HepG2 (cell line): ENCODE measurements around the gene BRD2. TPM values are rescaled to one million over a fixed set of nuclear protein-coding genes. Genes with fewer than 3 reads are reported as not detected.

Source experiments
- ARNT2 ChIP-seq: sonication (generic); formaldehyde crosslinking; IDR thresholded peaks from 2 replicates; pipeline ENCODE4 v1.8.0; 2022; ENCODE audit warnings: mild to moderate bottlenecking, low read depth, missing genetic modification reagents, moderate library complexity
- SAP130 ChIP-seq: IDR thresholded peaks from 2 replicates; pipeline ENCODE4 v1.6.1; 2016; ENCODE audit warnings: low read depth
- ZNF333 ChIP-seq: sonication (generic); formaldehyde crosslinking; IDR thresholded peaks from 2 replicates; pipeline ENCODE4 v1.4.0; 2020; ENCODE audit warnings: mild to moderate bottlenecking, missing genetic modification reagents, borderline replicate concordance
- ZNF354B ChIP-seq: sonication (generic); formaldehyde crosslinking; IDR thresholded peaks from 2 replicates; pipeline ENCODE4 v1.8.0; 2022; ENCODE audit warnings: mild to moderate bottlenecking, missing genetic modification reagents
- ZNF543 ChIP-seq: sonication (generic); formaldehyde crosslinking; IDR thresholded peaks from 2 replicates; pipeline ENCODE4 v1.4.0; 2020; ENCODE audit warnings: mild to moderate bottlenecking, missing genetic modification reagents
- ZNF605 ChIP-seq: sonication (generic); formaldehyde crosslinking; IDR thresholded peaks from 2 replicates; pipeline ENCODE4 v1.8.0; 2022; ENCODE audit warnings: mild to moderate bottlenecking, missing genetic modification reagents
- ZNF629 ChIP-seq: sonication (generic); formaldehyde crosslinking; conservative IDR thresholded peaks from 2 replicates; pipeline ENCODE4 v1.5.0; 2020; ENCODE audit warnings: missing genetic modification reagents
- ZNF749 ChIP-seq: sonication (generic); formaldehyde crosslinking; IDR thresholded peaks from 2 replicates; pipeline ENCODE4 v1.8.0; 2022; ENCODE audit warnings: mild to moderate bottlenecking, missing genetic modification reagents, moderate library complexity, borderline replicate concordance
- polyA plus RNA-seq, 8 experiments: library from polyadenylated mRNA; depleted of rRNA in 3 of 8; stranded (reverse) in 7 of 8; unstranded in 1 of 8; fragments of >200 nt; fragmentation: Illumina TruSeq in 4 of 8; extraction: Trizol in 4 of 8; gene quantifications; 2 replicates each; pipeline versions ENCODE4 v1.2.1 to v1.2.3, GENCODE V29; 2011 to 2016; ENCODE audit warnings: low read depth in 4 of 8, missing spikeins in 1 of 8, mixed read lengths in 1 of 8; ENCODE audit not compliant: insufficient read depth in 1 of 8
- total RNA-seq, 5 experiments: library from RNA; depleted of rRNA; stranded (reverse); fragments of >200 nt; fragmentation: Illumina TruSeq; extraction: Trizol; gene quantifications; 2 replicates each; pipeline ENCODE4 v1.2.3, GENCODE V29; 2016; ENCODE audit warnings: low read depth in 1 of 5
- TF ChIP-seq, protein P1 (sequence below): IDR thresholded peaks from 2 replicates; pipeline ENCODE4 v1.6.1; 2016; ENCODE audit warnings: low read depth, control low read depth
- TF ChIP-seq, protein P2 (sequence below): IDR thresholded peaks from 2 replicates; pipeline ENCODE4 v1.6.1; 2016; ENCODE audit warnings: low read depth, missing genetic modification reagents, missing compliant biosample characterization
- TF ChIP-seq, protein P3 (sequence below): sonication (generic); formaldehyde crosslinking; IDR thresholded peaks from 2 replicates; pipeline ENCODE4 v1.9.0; 2022; ENCODE audit warnings: missing genetic modification reagents, mild to moderate bottlenecking, borderline replicate concordance
- TF ChIP-seq, protein P4 (sequence below): IDR thresholded peaks from 2 replicates; pipeline ENCODE4 v1.6.1; 2012; ENCODE audit warnings: low read length, improper control_type of control experiment
- TF ChIP-seq, protein P5 (sequence below): IDR thresholded peaks from 2 replicates; pipeline ENCODE4 v1.6.1; 2016; ENCODE audit warnings: missing compliant biosample characterization, missing genetic modification reagents, borderline replicate concordance

The BRD2 gene
- total and polyA plus RNA-seq, 2 of the 13 experiments (the other 11 are each of a cell fraction or from before 2014, with no cell fraction given), result 143 to 202 TPM

DNA sequence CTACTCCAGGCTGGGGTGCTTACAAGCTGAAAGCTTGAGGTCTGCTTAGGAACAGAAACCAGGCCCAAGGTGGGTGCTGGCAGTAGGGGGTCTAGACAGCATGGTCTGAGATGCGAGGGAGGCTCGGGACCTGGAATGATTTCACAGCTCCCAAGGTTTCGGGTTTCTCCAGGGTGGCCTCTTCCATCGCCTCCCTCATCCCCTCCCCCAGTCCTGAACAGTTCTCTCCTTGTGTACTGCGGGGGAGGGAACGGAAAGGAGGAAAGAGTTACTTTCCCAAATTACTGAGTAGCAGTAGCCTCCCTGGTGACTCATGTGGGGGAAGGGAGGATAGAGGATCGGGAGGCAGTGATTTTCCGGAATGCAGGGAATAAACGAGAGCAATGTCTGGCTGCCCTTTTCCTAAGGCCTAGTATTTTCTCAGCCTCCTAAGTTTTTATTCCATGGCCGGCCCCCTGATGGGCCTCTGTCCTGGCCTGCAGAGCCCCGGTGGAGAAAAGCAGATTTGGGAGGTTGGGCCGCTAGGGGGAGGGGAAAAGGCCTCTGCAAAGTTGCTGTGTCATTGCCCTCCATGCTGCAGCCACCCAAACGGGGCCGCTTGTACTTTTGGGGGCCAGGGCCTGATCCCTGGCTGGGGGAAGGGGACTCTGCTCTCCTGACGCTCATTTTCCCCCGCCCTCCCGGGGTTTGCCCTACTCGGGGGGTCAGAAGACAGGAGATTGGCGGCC is 1.5 kb downstream of the BRD2 start (continued):
- TF ChIP-seq ZNF354B (CRISPR knock-in tag) (0 out of 2 replicates have a peak, but pooled peaks have one; percentile 27), SAP130 (CRISPR knock-in tag) (no peak; the same call in none of the 2 replicates), ARNT2 (CRISPR knock-in tag) (peak; percentile 64), ZNF543 (CRISPR knock-in tag) (0 out of 2 replicates have a peak, but pooled peaks have one; percentile 46), ZNF333 (CRISPR knock-in tag) (no peak; the same call in 1 of the 2 replicates), ZNF629 (0 out of 2 replicates have a peak, but pooled peaks have one; percentile 39), ZNF749 (CRISPR knock-in tag) (0 out of 2 replicates have a peak, but pooled peaks have one; percentile 60), ZNF605 (CRISPR knock-in tag) (peak; percentile 85; the same call in 1 of the 2 replicates)
- TF ChIP-seq, protein P1, sequence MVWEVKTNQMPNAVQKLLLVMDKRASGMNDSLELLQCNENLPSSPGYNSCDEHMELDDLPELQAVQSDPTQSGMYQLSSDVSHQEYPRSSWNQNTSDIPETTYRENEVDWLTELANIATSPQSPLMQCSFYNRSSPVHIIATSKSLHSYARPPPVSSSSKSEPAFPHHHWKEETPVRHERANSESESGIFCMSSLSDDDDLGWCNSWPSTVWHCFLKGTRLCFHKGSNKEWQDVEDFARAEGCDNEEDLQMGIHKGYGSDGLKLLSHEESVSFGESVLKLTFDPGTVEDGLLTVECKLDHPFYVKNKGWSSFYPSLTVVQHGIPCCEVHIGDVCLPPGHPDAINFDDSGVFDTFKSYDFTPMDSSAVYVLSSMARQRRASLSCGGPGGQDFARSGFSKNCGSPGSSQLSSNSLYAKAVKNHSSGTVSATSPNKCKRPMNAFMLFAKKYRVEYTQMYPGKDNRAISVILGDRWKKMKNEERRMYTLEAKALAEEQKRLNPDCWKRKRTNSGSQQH (CRISPR knock-in tag), result no peak
- TF ChIP-seq, protein P2, sequence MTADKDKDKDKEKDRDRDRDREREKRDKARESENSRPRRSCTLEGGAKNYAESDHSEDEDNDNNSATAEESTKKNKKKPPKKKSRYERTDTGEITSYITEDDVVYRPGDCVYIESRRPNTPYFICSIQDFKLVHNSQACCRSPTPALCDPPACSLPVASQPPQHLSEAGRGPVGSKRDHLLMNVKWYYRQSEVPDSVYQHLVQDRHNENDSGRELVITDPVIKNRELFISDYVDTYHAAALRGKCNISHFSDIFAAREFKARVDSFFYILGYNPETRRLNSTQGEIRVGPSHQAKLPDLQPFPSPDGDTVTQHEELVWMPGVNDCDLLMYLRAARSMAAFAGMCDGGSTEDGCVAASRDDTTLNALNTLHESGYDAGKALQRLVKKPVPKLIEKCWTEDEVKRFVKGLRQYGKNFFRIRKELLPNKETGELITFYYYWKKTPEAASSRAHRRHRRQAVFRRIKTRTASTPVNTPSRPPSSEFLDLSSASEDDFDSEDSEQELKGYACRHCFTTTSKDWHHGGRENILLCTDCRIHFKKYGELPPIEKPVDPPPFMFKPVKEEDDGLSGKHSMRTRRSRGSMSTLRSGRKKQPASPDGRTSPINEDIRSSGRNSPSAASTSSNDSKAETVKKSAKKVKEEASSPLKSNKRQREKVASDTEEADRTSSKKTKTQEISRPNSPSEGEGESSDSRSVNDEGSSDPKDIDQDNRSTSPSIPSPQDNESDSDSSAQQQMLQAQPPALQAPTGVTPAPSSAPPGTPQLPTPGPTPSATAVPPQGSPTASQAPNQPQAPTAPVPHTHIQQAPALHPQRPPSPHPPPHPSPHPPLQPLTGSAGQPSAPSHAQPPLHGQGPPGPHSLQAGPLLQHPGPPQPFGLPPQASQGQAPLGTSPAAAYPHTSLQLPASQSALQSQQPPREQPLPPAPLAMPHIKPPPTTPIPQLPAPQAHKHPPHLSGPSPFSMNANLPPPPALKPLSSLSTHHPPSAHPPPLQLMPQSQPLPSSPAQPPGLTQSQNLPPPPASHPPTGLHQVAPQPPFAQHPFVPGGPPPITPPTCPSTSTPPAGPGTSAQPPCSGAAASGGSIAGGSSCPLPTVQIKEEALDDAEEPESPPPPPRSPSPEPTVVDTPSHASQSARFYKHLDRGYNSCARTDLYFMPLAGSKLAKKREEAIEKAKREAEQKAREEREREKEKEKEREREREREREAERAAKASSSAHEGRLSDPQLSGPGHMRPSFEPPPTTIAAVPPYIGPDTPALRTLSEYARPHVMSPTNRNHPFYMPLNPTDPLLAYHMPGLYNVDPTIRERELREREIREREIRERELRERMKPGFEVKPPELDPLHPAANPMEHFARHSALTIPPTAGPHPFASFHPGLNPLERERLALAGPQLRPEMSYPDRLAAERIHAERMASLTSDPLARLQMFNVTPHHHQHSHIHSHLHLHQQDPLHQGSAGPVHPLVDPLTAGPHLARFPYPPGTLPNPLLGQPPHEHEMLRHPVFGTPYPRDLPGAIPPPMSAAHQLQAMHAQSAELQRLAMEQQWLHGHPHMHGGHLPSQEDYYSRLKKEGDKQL (CRISPR knock-in tag), result no peak
- TF ChIP-seq, protein P3, sequence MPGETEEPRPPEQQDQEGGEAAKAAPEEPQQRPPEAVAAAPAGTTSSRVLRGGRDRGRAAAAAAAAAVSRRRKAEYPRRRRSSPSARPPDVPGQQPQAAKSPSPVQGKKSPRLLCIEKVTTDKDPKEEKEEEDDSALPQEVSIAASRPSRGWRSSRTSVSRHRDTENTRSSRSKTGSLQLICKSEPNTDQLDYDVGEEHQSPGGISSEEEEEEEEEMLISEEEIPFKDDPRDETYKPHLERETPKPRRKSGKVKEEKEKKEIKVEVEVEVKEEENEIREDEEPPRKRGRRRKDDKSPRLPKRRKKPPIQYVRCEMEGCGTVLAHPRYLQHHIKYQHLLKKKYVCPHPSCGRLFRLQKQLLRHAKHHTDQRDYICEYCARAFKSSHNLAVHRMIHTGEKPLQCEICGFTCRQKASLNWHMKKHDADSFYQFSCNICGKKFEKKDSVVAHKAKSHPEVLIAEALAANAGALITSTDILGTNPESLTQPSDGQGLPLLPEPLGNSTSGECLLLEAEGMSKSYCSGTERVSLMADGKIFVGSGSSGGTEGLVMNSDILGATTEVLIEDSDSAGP, result peak; percentile 25; the same call in 1 of the 2 replicates
- TF ChIP-seq, protein P4, sequence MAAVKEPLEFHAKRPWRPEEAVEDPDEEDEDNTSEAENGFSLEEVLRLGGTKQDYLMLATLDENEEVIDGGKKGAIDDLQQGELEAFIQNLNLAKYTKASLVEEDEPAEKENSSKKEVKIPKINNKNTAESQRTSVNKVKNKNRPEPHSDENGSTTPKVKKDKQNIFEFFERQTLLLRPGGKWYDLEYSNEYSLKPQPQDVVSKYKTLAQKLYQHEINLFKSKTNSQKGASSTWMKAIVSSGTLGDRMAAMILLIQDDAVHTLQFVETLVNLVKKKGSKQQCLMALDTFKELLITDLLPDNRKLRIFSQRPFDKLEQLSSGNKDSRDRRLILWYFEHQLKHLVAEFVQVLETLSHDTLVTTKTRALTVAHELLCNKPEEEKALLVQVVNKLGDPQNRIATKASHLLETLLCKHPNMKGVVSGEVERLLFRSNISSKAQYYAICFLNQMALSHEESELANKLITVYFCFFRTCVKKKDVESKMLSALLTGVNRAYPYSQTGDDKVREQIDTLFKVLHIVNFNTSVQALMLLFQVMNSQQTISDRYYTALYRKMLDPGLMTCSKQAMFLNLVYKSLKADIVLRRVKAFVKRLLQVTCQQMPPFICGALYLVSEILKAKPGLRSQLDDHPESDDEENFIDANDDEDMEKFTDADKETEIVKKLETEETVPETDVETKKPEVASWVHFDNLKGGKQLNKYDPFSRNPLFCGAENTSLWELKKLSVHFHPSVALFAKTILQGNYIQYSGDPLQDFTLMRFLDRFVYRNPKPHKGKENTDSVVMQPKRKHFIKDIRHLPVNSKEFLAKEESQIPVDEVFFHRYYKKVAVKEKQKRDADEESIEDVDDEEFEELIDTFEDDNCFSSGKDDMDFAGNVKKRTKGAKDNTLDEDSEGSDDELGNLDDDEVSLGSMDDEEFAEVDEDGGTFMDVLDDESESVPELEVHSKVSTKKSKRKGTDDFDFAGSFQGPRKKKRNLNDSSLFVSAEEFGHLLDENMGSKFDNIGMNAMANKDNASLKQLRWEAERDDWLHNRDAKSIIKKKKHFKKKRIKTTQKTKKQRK, result no peak
- TF ChIP-seq, protein P5, sequence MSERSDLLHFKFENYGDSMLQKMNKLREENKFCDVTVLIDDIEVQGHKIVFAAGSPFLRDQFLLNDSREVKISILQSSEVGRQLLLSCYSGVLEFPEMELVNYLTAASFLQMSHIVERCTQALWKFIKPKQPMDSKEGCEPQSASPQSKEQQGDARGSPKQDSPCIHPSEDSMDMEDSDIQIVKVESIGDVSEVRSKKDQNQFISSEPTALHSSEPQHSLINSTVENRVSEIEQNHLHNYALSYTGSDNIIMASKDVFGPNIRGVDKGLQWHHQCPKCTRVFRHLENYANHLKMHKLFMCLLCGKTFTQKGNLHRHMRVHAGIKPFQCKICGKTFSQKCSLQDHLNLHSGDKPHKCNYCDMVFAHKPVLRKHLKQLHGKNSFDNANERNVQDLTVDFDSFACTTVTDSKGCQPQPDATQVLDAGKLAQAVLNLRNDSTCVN (CRISPR knock-in tag), result peak; percentile 0; the same call in 1 of the 2 replicates
